HG03064 (cell line): Measurements from ENCODE around the gene RWDD4.
"Not testable (repeated sequence)": the region's sequence is repeated elsewhere in the genome, so short reads cannot be mapped to it uniquely, and the experiment has no call there.

Experiments used
- ATAC-seq: cut with Tn5 transposase; IDR thresholded peaks from one replicate; pipeline ENCODE4 v1.9.1; 2021; ENCODE audit warnings: low read depth; ENCODE audit not compliant: unreplicated experiment

Gene RWDD4

GRCh38 chr4:183636503-183636902, 22.5 kb downstream of the RWDD4 start:
- ATAC-seq: no peak

- no peak for ATAC-seq
Observed at GRCh38 chr4:183635741-183636140, 23.2 kb downstream of the RWDD4 start.

GRCh38 chr4:183635321-183635720, 23.7 kb downstream of the RWDD4 start:
- ATAC-seq: no peak

GRCh38 chr4:183633476-183634400, 25.2 kb downstream of the RWDD4 start:
- no peak for ATAC-seq

- ATAC-seq: no peak
Observed at GRCh38 chr4:183632689-183633088, 26.3 kb downstream of the RWDD4 start.

- ATAC-seq: no peak
Observed at GRCh38 chr4:183631577-183632198, 27.3 kb downstream of the RWDD4 start.

- no peak for ATAC-seq
Observed at GRCh38 chr4:183627979-183628588, 30.9 kb downstream of the RWDD4 start.

- not testable (repeated sequence) for ATAC-seq
Observed at GRCh38 chr4:183627286-183627685, 31.7 kb downstream of the RWDD4 start.

- ATAC-seq: no peak
Observed at GRCh38 chr4:183626168-183626567, 32.8 kb downstream of the RWDD4 start.

- ATAC-seq: no peak
Observed at GRCh38 chr4:183624548-183624947, 34.4 kb downstream of the RWDD4 start.

GRCh38 chr4:183621875-183622274, 37.1 kb downstream of the RWDD4 start:
- no peak for ATAC-seq

- ATAC-seq: no peak
Observed at GRCh38 chr4:183620421-183620820, 38.6 kb downstream of the RWDD4 start.

GRCh38 chr4:183618681-183619080, 40.3 kb downstream of the RWDD4 start:
- no peak for ATAC-seq

- ATAC-seq: no peak
Observed at GRCh38 chr4:183617075-183617474, 41.9 kb downstream of the RWDD4 start.

- no peak for ATAC-seq
Observed at GRCh38 chr4:183612329-183613250, 46.4 kb downstream of the RWDD4 start.

GRCh38 chr4:183611210-183611830, 47.7 kb downstream of the RWDD4 start:
- ATAC-seq: no peak

- no peak for ATAC-seq
Observed at GRCh38 chr4:183610613-183611012, 48.4 kb downstream of the RWDD4 start.

- no peak for ATAC-seq
Observed at GRCh38 chr4:183610033-183610432, 49.0 kb downstream of the RWDD4 start.

- ATAC-seq: no peak
Observed at GRCh38 chr4:183609151-183609550, 49.8 kb downstream of the RWDD4 start.

GRCh38 chr4:183607894-183608293, 51.1 kb downstream of the RWDD4 start:
- ATAC-seq: no peak
